ENCODE measurements around the gene HINFP. TPM values are rescaled to one million over a fixed set of nuclear protein-coding genes. Genes with fewer than 3 reads are reported as not detected.

Gene HINFP
- total RNA-seq = 6.9 and 16.5 TPM in 2 replicates

DNA sequence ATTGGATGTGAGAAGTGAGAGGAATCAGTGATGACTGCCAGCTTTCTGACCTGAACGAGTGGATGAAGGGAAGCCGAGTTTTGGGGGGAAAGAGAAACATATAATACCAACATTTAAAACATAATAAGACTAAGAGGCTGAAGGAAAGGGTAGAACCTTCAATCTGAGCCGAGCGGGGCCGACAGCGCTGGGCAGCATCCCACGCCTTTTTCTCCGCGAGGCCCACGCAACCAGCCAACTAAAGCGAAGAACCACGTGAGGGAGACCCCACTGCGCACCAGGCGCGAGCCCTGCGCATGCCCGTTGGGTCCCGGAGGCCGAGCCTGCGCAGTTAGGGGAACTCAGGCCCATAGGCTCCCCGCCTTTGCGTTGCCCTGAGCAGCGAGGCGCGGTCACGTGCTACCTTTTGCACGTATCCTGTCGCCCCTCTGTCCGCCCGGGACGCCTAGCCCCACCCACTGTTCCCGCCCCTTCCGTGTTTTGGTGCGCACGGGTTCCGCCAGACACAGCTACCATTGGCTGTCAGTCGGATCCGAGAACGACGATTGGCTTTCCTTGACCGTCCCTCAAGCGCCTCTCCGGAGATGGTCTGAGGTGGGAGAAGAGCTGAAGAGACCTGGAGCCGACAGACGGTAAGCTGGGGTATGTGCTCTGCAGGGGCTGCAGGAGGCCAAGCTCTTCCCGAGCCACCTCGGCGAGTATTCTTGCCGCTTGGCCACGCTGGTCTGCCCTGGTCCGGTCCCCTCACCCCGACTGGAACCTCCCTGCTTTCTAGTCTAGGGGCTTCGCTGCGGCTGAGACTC lies at the start of gene HINFP:
TSS of gene HINFP (plus strand) at position 573 of the 803 bp plus-strand sequence. CDS start 5,365 bp downstream, outside the sequence.

DNA sequence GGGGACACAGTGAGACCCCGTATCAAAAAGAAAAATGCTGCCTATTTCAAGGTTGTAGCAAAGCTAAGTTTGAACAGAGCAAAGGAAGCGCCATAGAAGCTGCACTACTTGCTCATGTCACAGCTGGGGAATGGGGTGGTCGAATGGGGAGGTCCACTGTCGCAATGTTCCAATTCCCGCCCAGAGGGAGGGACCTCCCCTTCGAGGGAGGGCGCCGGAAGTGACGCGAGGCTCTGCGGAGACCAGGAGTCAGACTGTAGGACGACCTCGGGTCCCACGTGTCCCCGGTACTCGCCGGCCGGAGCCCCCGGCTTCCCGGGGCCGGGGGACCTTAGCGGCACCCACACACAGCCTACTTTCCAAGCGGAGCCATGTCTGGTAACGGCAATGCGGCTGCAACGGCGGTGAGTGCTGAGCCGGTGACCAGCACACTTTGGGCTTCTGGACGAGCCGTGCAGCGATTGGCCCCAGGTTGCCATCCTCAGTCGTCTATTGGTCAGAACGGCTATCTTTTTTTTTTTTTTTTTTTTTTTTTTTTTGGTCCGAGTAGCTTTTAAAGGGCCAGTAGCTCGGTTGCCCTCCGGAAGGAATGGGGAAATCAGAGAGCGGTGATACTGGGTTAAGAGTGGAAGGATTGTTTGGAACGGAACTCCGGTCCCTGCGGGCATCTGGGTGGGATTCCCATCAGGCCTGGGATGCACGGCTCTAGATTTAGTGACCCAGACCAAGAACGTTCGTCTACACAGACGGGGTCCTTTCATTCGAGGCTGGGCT lies 36.5 kb upstream of the HINFP start, which contains the start of gene HMBS:
TSS of gene HMBS (plus strand) at position 219 of the 774 bp plus-strand sequence. CDS start at position 372, 153 bp downstream.

DNA sequence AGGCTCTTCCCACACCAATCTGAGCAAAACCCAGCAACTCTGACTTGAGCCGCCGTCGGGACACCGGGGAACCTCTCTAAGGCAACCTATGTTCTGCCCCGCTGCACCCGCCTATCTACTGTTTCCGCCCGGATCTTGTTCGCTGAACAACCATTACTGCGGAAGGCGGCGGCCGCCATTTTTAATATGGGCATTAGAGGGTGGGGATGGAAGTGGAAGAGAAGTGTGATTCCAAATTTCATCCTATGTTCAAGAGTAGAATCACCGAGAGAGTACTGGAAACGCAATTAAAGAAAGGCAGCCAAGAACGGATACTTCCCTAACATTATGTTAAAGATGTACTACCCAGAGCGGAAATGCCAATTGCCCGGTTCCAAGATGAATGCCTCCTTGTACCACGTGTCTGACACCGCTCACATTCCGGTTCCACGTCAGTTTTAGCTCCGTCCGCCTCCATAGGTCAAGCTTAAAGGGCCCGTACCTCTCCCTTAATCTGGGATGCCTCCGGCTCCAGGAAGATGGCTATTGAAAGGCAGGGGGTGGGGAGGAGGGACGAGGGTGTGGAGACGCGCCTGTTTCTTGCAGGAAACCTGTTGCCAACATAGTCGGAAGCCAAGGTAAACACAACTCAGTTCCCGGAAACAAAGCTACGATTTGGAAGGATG lies 19.5 kb upstream of the HINFP start, which contains the start of gene DPAGT1:
TSS of gene DPAGT1 (minus strand) at position 95 of the 665 bp plus-strand sequence. CDS start 198 bp downstream, outside the sequence.

DNA sequence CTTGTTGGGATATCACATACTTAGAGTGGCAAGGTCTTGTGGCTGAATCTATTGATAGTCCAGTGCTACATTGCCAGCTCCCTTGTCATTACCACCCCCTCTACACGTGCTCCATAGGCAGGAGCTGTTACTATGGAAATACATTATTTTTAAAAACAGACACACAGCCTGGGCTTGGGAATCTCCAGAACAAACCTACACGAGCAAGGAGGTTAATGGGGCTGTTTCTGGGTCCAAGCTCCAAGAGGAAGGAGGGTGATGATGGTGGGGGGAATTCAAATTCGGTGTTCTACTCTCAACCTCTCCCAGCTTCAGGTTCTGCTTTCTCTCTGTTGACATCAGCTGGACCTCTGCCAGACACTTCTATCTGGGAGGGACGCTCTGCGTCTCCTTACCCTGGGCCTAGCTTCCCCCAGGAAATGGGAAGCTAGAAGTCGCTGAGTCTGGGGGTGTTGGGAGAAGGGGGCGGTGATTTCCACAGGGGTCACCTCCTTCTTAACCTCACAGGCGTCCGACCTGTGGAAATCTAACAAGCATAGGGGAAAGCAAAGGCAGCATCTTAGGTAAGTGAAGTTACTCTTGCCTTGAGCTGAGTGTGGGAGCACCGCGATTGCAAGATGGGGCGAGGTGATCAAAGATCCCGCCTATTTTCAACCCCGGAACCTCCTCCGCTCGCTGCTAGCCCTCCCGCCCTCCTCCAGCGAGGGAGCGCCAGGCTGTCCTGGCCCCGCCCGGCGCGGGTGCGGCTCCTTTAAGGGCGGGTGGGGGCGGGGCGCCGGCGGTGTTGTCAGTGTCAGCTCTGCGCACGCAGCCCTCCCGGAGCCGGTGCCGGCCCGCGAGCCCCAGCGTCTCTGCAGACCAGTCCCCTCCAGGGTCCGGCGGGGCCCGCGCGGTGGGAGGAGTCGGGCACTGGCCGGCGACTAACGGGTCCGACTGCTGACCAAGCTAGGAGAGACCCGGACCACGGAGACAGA lies 14.5 kb upstream of the HINFP start, which contains the start of gene C2CD2L:
TSS of gene C2CD2L (plus strand) at position 781 of the 974 bp plus-strand sequence. CDS start 398 bp downstream, outside the sequence.

GRCh38 chr11:119149018-119149785 lies 27.8 kb downstream of the HINFP start, which contains the start of gene ABCG4:
Gene ABCG4 (plus strand): TSS chr11:119149052. CDS start chr11:119149966, 914 bp downstream.

DNA sequence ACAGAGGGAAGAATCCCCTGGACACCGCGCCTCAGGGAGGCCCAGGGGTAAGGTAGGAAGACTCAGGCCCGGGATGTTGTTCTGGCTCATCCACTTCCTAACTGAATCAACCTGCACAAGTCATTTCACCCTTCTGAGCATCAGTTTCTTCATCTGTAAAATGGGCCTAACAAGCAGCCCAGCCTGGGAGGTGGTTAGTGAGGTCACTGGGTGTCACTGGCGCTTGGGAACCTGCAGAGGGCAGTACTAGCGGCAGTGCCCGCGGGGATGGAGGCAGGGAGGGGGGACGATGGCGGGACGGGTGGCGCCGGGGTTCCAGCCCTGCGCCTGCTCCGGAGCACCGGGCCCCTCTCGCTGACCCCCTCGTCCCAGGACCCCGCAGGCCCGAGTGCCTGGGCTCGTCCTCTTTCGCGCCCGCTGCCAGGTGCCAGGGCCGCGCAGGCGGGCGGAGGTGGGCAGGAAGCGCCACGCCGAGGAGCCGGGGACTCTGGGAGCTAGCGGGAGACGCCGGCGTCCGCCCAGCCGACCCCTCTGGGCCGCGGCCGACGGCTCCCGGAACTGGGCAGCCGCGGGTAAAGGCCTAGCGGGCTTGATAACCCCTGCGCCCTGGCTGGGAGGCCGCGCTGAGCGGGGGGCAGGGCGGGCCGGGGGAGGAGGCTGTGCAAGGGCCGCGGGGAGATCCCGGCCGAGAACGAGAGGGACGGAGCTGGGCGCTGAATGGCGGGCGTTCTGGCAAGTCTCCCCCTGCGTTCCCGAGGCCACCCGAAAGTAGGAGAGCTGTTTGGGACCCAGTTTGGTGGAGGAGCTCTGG lies 47.3 kb downstream of the HINFP start, which contains the start of gene NLRX1:
TSS of gene NLRX1 (plus strand) at position 255 of the 811 bp plus-strand sequence. CDS start 2,679 bp downstream, outside the sequence.

Other genes with a start within 250 kb of the HINFP start
- gene CXCR5, start 237.7 kb upstream of the HINFP start, total RNA-seq = not detected in 2 replicates
- gene BCL9L, start 195.7 kb upstream of the HINFP start, total RNA-seq = 21.1 and 49.4 TPM in 2 replicates
- not detected in 2 replicates for gene UPK2, start 165.3 kb upstream of the HINFP start, total RNA-seq
- not detected in 2 replicates for gene FOXR1, start 149.8 kb upstream of the HINFP start, total RNA-seq
- 6.3 and 6.8 TPM in 2 replicates for gene CENATAC, start 123.4 kb upstream of the HINFP start, total RNA-seq
- gene RPS25, start 103.2 kb upstream of the HINFP start, total RNA-seq = 1,512 and 1,580 TPM in 2 replicates
- 47.6 and 56.7 TPM in 2 replicates for gene TRAPPC4, start 102.8 kb upstream of the HINFP start, total RNA-seq
- 6.6 and 10.5 TPM in 2 replicates for gene SLC37A4, start 90.7 kb upstream of the HINFP start, total RNA-seq
- gene HYOU1, start 64.4 kb upstream of the HINFP start, total RNA-seq = 119 and 147 TPM in 2 replicates
- gene VPS11, start 53.8 kb upstream of the HINFP start, total RNA-seq = 16.8 and 26.4 TPM in 2 replicates
- 3.4 and 22.4 TPM in 2 replicates for gene HMBS, start 36.7 kb upstream of the HINFP start, total RNA-seq
- gene DPAGT1, start 19.7 kb upstream of the HINFP start, total RNA-seq = 16.4 and 23.2 TPM in 2 replicates
- 3.4 TPM in 2 replicates for gene C2CD2L, start 14.2 kb upstream of the HINFP start, total RNA-seq
- under 0.01 TPM in 1 of 2 replicates, not detected in the other for gene ABCG4, start 27.5 kb downstream of the HINFP start, total RNA-seq
- 8.8 and 11.8 TPM in 2 replicates for gene NLRX1, start 47.1 kb downstream of the HINFP start, total RNA-seq
- not detected in 2 replicates for gene NHERF4, start 63.9 kb downstream of the HINFP start, total RNA-seq
- gene CBL, start 84.8 kb downstream of the HINFP start, total RNA-seq = 6.5 and 7.5 TPM in 2 replicates
- gene MCAM, start 195.6 kb downstream of the HINFP start, total RNA-seq = 51.3 and 129 TPM in 2 replicates
- 4.0 and 10.7 TPM in 2 replicates for gene RNF26, start 212.9 kb downstream of the HINFP start, total RNA-seq
- 13.8 and 24.2 TPM in 2 replicates for gene C1QTNF5, start 219.3 kb downstream of the HINFP start, total RNA-seq
- gene MFRP, start 225.1 kb downstream of the HINFP start, total RNA-seq = not detected in 2 replicates